ENCODE data around the gene NKX6-1.

NKX6-1 gene

GRCh38 chr4:84494531-84494930 lies 4.6 kb downstream of the NKX6-1 start:
- TF ChIP-seq PPARA (CRISPR knock-in tag; IDR thresholded peaks at IDR 0.05; ENCODE audit: borderline replicate concordance): no peak
- TF ChIP-seq CREB5 (CRISPR knock-in tag; IDR thresholded peaks at IDR 0.05; ENCODE audit: low read depth): no peak
- no peak for TF ChIP-seq BACH2 (CRISPR knock-in tag; IDR thresholded peaks at IDR 0.05; ENCODE audit: borderline replicate concordance)
- no peak for TF ChIP-seq TCF4 (CRISPR knock-in tag; IDR thresholded peaks at IDR 0.05; ENCODE audit: borderline replicate concordance)
- no peak for TF ChIP-seq TOX (CRISPR knock-in tag; IDR thresholded peaks at IDR 0.05; ENCODE audit: borderline replicate concordance)
- TF ChIP-seq ZFP3 (CRISPR knock-in tag; IDR thresholded peaks at IDR 0.05): no peak
- no peak for TF ChIP-seq ZC3H10 (CRISPR knock-in tag; IDR thresholded peaks at IDR 0.05)
- no peak for TF ChIP-seq ESRRG (CRISPR knock-in tag; IDR thresholded peaks at IDR 0.05)
- TF ChIP-seq POU6F1 (CRISPR knock-in tag; IDR thresholded peaks at IDR 0.05; ENCODE audit: borderline replicate concordance, low read depth): no peak
- no peak for TF ChIP-seq ZFP30 (CRISPR knock-in tag; IDR thresholded peaks at IDR 0.05)
- TF ChIP-seq GLIS3 (CRISPR knock-in tag; IDR thresholded peaks at IDR 0.05): no peak
- no peak for TF ChIP-seq OSR1 (CRISPR knock-in tag; IDR thresholded peaks at IDR 0.05)
- no peak for TF ChIP-seq SNAI2 (CRISPR knock-in tag; IDR thresholded peaks at IDR 0.05)
- TF ChIP-seq CSDC2 (CRISPR knock-in tag; IDR thresholded peaks at IDR 0.05): no peak
- no peak for TF ChIP-seq TSHZ2 (CRISPR knock-in tag; IDR thresholded peaks at IDR 0.05)
- TF ChIP-seq RARB (CRISPR knock-in tag; IDR thresholded peaks at IDR 0.05): no peak
- TF ChIP-seq, protein P1, sequence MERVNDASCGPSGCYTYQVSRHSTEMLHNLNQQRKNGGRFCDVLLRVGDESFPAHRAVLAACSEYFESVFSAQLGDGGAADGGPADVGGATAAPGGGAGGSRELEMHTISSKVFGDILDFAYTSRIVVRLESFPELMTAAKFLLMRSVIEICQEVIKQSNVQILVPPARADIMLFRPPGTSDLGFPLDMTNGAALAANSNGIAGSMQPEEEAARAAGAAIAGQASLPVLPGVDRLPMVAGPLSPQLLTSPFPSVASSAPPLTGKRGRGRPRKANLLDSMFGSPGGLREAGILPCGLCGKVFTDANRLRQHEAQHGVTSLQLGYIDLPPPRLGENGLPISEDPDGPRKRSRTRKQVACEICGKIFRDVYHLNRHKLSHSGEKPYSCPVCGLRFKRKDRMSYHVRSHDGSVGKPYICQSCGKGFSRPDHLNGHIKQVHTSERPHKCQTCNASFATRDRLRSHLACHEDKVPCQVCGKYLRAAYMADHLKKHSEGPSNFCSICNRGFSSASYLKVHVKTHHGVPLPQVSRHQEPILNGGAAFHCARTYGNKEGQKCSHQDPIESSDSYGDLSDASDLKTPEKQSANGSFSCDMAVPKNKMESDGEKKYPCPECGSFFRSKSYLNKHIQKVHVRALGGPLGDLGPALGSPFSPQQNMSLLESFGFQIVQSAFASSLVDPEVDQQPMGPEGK (CRISPR knock-in tag; IDR thresholded peaks at IDR 0.05; ENCODE audit: borderline replicate concordance): no peak
- TF ChIP-seq ZNF8 (CRISPR knock-in tag; IDR thresholded peaks at IDR 0.05): no peak
- ATAC-seq: no peak

DNA sequence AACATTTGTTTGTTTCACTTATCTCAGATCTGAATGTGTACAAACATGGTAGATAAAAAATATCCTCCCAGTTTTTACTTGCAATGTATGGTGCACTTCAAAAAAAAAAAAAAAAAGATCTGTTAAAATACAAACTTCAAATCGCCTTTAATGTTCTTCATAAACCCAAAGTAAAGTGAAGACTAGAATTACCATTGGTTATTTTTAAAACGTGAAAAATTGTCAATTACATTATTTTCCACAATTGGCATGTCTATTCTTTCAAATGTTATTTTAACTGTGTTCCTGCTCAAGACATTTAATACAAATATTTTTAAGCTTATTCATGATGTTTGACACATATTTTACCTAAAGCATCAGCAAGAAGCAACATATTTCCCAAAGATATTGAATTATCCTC lies 5.0 kb downstream of the NKX6-1 start:
- no peak for ATAC-seq

GRCh38 chr4:84493092-84493850 lies 5.8 kb downstream of the NKX6-1 start:
- peak; percentile 46 for ATAC-seq
- no peak for TF ChIP-seq ARNTL (CRISPR knock-in tag; IDR thresholded peaks at IDR 0.05; ENCODE audit: borderline replicate concordance, low read depth)
- no peak for TF ChIP-seq OSR1 (CRISPR knock-in tag; IDR thresholded peaks at IDR 0.05)
- TF ChIP-seq TSHZ2 (CRISPR knock-in tag; IDR thresholded peaks at IDR 0.05): no peak
- TF ChIP-seq CSRNP3 (CRISPR knock-in tag; IDR thresholded peaks at IDR 0.05): no peak
- TF ChIP-seq BACH2 (CRISPR knock-in tag; IDR thresholded peaks at IDR 0.05; ENCODE audit: borderline replicate concordance): no peak
- TF ChIP-seq RARB (CRISPR knock-in tag; IDR thresholded peaks at IDR 0.05): no peak
- no peak for TF ChIP-seq GLIS3 (CRISPR knock-in tag; IDR thresholded peaks at IDR 0.05)
- TF ChIP-seq ZNF565 (CRISPR knock-in tag; conservative IDR thresholded peaks at IDR 0.05; ENCODE audit: low read depth): no peak

More for the DNA sequence above, 5.0 kb downstream of the NKX6-1 start:
- TF ChIP-seq PPARA (CRISPR knock-in tag; IDR thresholded peaks at IDR 0.05; ENCODE audit: borderline replicate concordance) (no peak), ARNTL (CRISPR knock-in tag; IDR thresholded peaks at IDR 0.05; ENCODE audit: borderline replicate concordance, low read depth) (no peak), CREB5 (CRISPR knock-in tag; IDR thresholded peaks at IDR 0.05; ENCODE audit: low read depth) (no peak)

All from SK-N-SH treated with all-trans-retinoic acid at 6 μM for 48 hours (cell line).